ENCODE results near the gene TMEM212. TPM values are rescaled to one million over a fixed set of nuclear protein-coding genes. Genes with fewer than 3 reads are reported as not detected.

TMEM212 gene
- total and polyA plus RNA-seq, 2 of the 13 experiments (the other 11 are each of a cell fraction or from before 2014, with no cell fraction given), result not detected

- TF ChIP-seq, protein P1, sequence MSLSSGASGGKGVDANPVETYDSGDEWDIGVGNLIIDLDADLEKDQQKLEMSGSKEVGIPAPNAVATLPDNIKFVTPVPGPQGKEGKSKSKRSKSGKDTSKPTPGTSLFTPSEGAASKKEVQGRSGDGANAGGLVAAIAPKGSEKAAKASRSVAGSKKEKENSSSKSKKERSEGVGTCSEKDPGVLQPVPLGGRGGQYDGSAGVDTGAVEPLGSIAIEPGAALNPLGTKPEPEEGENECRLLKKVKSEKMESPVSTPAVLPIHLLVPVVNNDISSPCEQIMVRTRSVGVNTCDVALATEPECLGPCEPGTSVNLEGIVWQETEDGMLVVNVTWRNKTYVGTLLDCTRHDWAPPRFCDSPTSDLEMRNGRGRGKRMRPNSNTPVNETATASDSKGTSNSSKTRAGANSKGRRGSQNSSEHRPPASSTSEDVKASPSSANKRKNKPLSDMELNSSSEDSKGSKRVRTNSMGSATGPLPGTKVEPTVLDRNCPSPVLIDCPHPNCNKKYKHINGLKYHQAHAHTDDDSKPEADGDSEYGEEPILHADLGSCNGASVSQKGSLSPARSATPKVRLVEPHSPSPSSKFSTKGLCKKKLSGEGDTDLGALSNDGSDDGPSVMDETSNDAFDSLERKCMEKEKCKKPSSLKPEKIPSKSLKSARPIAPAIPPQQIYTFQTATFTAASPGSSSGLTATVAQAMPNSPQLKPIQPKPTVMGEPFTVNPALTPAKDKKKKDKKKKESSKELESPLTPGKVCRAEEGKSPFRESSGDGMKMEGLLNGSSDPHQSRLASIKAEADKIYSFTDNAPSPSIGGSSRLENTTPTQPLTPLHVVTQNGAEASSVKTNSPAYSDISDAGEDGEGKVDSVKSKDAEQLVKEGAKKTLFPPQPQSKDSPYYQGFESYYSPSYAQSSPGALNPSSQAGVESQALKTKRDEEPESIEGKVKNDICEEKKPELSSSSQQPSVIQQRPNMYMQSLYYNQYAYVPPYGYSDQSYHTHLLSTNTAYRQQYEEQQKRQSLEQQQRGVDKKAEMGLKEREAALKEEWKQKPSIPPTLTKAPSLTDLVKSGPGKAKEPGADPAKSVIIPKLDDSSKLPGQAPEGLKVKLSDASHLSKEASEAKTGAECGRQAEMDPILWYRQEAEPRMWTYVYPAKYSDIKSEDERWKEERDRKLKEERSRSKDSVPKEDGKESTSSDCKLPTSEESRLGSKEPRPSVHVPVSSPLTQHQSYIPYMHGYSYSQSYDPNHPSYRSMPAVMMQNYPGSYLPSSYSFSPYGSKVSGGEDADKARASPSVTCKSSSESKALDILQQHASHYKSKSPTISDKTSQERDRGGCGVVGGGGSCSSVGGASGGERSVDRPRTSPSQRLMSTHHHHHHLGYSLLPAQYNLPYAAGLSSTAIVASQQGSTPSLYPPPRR (CRISPR knock-in tag; IDR thresholded peaks at IDR 0.05; ENCODE audit: borderline replicate concordance), result peak; percentile 90; the same call in 1 of the 2 replicates
- TF ChIP-seq ZNF780A (CRISPR knock-in tag; IDR thresholded peaks at IDR 0.05) (0 out of 2 replicates have a peak, but pooled peaks have one; percentile 0), ASH2L (IDR thresholded peaks at IDR 0.05; ENCODE audit: insufficient read length, low read depth, low read length) (peak; percentile 9), TOPORS (CRISPR knock-in tag; IDR thresholded peaks at IDR 0.05) (peak; percentile 23; the same call in 1 of the 2 replicates), ZNF788 (CRISPR knock-in tag; IDR thresholded peaks at IDR 0.05; ENCODE audit: borderline replicate concordance) (no peak; the same call in 1 of the 2 replicates), ARID3A (IDR thresholded peaks at IDR 0.05; ENCODE audit: low read depth, low read length) (no peak), PPARG (CRISPR knock-in tag; conservative IDR thresholded peaks at IDR 0.05) (peak; percentile 99), JARID2 (CRISPR knock-in tag; IDR thresholded peaks at IDR 0.05; ENCODE audit: insufficient replicate concordance) (no peak), SNAPC2 (CRISPR knock-in tag; IDR thresholded peaks at IDR 0.05) (0 out of 2 replicates have a peak, but pooled peaks have one; percentile 77), JDP2 (CRISPR knock-in tag; IDR thresholded peaks at IDR 0.05; ENCODE audit: borderline replicate concordance) (no peak), MAF1 (CRISPR knock-in tag; IDR thresholded peaks at IDR 0.05; ENCODE audit: borderline replicate concordance) (no peak), SOX5 (CRISPR knock-in tag; IDR thresholded peaks at IDR 0.05; ENCODE audit: borderline replicate concordance) (peak; percentile 60), HHEX (CRISPR knock-in tag; IDR thresholded peaks at IDR 0.05) (no peak), SKI (IDR thresholded peaks at IDR 0.05; ENCODE audit: partially characterized antibody) (no peak), ZNF878 (CRISPR knock-in tag; IDR thresholded peaks at IDR 0.05) (0 out of 2 replicates have a peak, but pooled peaks have one; percentile 53), U2AF2 (IDR thresholded peaks at IDR 0.05; ENCODE audit: low read depth, low read length) (no peak), POLR2A (IDR thresholded peaks at IDR 0.05; ENCODE audit: insufficient read depth in 1 of 2, low read depth in 2 of 2, low read length in 2 of 2) (peak; percentile 75 to 79), ZNF432 (CRISPR knock-in tag; IDR thresholded peaks at IDR 0.05; ENCODE audit: borderline replicate concordance) (no peak), FIP1L1 (IDR thresholded peaks at IDR 0.05; ENCODE audit: borderline replicate concordance, insufficient read depth, low read depth, low read length) (no peak)
- TF ChIP-seq, protein P2, sequence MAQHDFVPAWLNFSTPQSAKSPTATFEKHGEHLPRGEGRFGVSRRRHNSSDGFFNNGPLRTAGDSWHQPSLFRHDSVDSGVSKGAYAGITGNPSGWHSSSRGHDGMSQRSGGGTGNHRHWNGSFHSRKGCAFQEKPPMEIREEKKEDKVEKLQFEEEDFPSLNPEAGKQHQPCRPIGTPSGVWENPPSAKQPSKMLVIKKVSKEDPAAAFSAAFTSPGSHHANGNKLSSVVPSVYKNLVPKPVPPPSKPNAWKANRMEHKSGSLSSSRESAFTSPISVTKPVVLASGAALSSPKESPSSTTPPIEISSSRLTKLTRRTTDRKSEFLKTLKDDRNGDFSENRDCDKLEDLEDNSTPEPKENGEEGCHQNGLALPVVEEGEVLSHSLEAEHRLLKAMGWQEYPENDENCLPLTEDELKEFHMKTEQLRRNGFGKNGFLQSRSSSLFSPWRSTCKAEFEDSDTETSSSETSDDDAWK (CRISPR knock-in tag; IDR thresholded peaks at IDR 0.05), result no peak
- TF ChIP-seq, protein P3, sequence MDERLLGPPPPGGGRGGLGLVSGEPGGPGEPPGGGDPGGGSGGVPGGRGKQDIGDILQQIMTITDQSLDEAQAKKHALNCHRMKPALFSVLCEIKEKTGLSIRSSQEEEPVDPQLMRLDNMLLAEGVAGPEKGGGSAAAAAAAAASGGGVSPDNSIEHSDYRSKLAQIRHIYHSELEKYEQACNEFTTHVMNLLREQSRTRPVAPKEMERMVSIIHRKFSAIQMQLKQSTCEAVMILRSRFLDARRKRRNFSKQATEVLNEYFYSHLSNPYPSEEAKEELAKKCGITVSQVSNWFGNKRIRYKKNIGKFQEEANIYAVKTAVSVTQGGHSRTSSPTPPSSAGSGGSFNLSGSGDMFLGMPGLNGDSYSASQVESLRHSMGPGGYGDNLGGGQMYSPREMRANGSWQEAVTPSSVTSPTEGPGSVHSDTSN (CRISPR knock-in tag; IDR thresholded peaks at IDR 0.05), result no peak
- TF ChIP-seq, protein P4, sequence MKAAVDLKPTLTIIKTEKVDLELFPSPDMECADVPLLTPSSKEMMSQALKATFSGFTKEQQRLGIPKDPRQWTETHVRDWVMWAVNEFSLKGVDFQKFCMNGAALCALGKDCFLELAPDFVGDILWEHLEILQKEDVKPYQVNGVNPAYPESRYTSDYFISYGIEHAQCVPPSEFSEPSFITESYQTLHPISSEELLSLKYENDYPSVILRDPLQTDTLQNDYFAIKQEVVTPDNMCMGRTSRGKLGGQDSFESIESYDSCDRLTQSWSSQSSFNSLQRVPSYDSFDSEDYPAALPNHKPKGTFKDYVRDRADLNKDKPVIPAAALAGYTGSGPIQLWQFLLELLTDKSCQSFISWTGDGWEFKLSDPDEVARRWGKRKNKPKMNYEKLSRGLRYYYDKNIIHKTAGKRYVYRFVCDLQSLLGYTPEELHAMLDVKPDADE (CRISPR knock-in tag; IDR thresholded peaks at IDR 0.05), result no peak
Measured at GRCh38 chr3:171809611-171809860, 33.6 kb upstream of the TMEM212 start (continued).

Measured in HepG2 (cell line).